GM12891 (cell line): ENCODE measurements around the gene C1QTNF12.

Source experiments
- DNase-seq: peaks from one replicate; pipeline ENCODE4 v3.0.0; 2011; ENCODE audit warnings: low spot score; ENCODE audit not compliant: insufficient read length
- FAIRE-seq: peaks from 2 replicates; lab custom pipeline; 2011; peaks lifted over from hg19 to GRCh38; lab: Jason Lieb, UNC
- PAX5 ChIP-seq: IDR thresholded peaks from 2 replicates; pipeline ENCODE4 v1.6.1; 2011; ENCODE audit warnings: low read length, moderate library complexity, mild to moderate bottlenecking; ENCODE audit not compliant: insufficient read depth, severe bottlenecking
- POLR2A ChIP-seq: IDR thresholded peaks from 2 replicates; pipeline ENCODE4 v1.6.1; 2011; ENCODE audit warnings: low read depth, low read length, control low read depth
- POLR2AphosphoS5 ChIP-seq: IDR thresholded peaks from 2 replicates; pipeline ENCODE4 v1.6.1; 2011; ENCODE audit warnings: low read depth, low read length, control low read depth
- POU2F2 ChIP-seq: IDR thresholded peaks from 2 replicates; pipeline ENCODE4 v1.6.1; 2011; ENCODE audit warnings: low read depth, mild to moderate bottlenecking, control low read depth, low read length, moderate library complexity
- SPI1 ChIP-seq: IDR thresholded peaks from 2 replicates; pipeline ENCODE4 v1.6.1; 2011; ENCODE audit warnings: low read depth, low read length, control low read depth
- TAF1 ChIP-seq: IDR thresholded peaks from 2 replicates; pipeline ENCODE4 v1.6.1; 2011; ENCODE audit warnings: low read depth, low read length, control low read depth

The C1QTNF12 gene

GRCh38 chr1:1272341-1273208, 26.1 kb upstream of the C1QTNF12 start:
- DNase-seq (no peak), FAIRE-seq (peak; percentile 73)
- TF ChIP-seq POLR2AphosphoS5 = peak; percentile 40; the same call in 1 of the 2 replicates
- no peak for TF ChIP-seq PAX5
- TF ChIP-seq POLR2A = peak; percentile 40; the same call in 1 of the 2 replicates

GRCh38 chr1:1270813-1271212, 24.3 kb upstream of the C1QTNF12 start:
- FAIRE-seq = no peak
- no peak for TF ChIP-seq POLR2A
- TF ChIP-seq SPI1 = no peak
- TF ChIP-seq POLR2AphosphoS5 = no peak
- no peak for TF ChIP-seq TAF1
- no peak for TF ChIP-seq PAX5
- no peak for TF ChIP-seq POU2F2

GRCh38 chr1:1268284-1268682, 21.8 kb upstream of the C1QTNF12 start:
- DNase-seq = no peak
- FAIRE-seq = no peak
- TF ChIP-seq PAX5 (no peak), SPI1 (no peak), POLR2AphosphoS5 (no peak), POLR2A (no peak), TAF1 (no peak), POU2F2 (no peak)

More at GRCh38 chr1:1270813-1271212, 24.3 kb upstream of the C1QTNF12 start:
- DNase-seq = no peak

- FAIRE-seq (no peak), DNase-seq (no peak)
- TF ChIP-seq POU2F2 (no peak), POLR2AphosphoS5 (no peak), SPI1 (no peak), TAF1 (no peak), PAX5 (no peak), POLR2A (no peak)
Measured at GRCh38 chr1:1267488-1268283, 21.2 kb upstream of the C1QTNF12 start.

GRCh38 chr1:1264868-1265272, 18.3 kb upstream of the C1QTNF12 start:
- TF ChIP-seq SPI1 (no peak), POLR2AphosphoS5 (no peak), POLR2A (no peak), POU2F2 (no peak), PAX5 (no peak), TAF1 (no peak)
- no peak for FAIRE-seq
- no peak for DNase-seq

GRCh38 chr1:1264026-1264425, 17.5 kb upstream of the C1QTNF12 start:
- FAIRE-seq (no peak), DNase-seq (no peak)
- TF ChIP-seq SPI1 (no peak), TAF1 (no peak), PAX5 (no peak)

GRCh38 chr1:1262758-1263157, 16.2 kb upstream of the C1QTNF12 start:
- no peak for DNase-seq
- no peak for FAIRE-seq

GRCh38 chr1:1262071-1262470, 15.5 kb upstream of the C1QTNF12 start:
- no peak for DNase-seq
- TF ChIP-seq PAX5 = no peak
- no peak for TF ChIP-seq POU2F2
- TF ChIP-seq TAF1 = no peak
- no peak for TF ChIP-seq POLR2A
- TF ChIP-seq POLR2AphosphoS5 = no peak
- TF ChIP-seq SPI1 = no peak
- FAIRE-seq = no peak

More at GRCh38 chr1:1262758-1263157, 16.2 kb upstream of the C1QTNF12 start:
- TF ChIP-seq POLR2A = no peak
- TF ChIP-seq SPI1 = no peak
- TF ChIP-seq POU2F2 = no peak
- no peak for TF ChIP-seq POLR2AphosphoS5
- TF ChIP-seq TAF1 = no peak

GRCh38 chr1:1260843-1261560, 14.5 kb upstream of the C1QTNF12 start:
- FAIRE-seq (no peak), DNase-seq (no peak)
- TF ChIP-seq SPI1 (no peak), POLR2A (no peak), POLR2AphosphoS5 (no peak), POU2F2 (no peak), PAX5 (no peak), TAF1 (no peak)
